LNCAP (cell line): Measurements from ENCODE around the gene AGRP.

Experiments
- TF ChIP-seq, protein P1 (sequence below): fragments of 450-650 bp; IDR thresholded peaks from 2 replicates; pipeline ENCODE4 v1.5.1; 2017; ENCODE audit warnings: mild to moderate bottlenecking

The AGRP gene

DNA sequence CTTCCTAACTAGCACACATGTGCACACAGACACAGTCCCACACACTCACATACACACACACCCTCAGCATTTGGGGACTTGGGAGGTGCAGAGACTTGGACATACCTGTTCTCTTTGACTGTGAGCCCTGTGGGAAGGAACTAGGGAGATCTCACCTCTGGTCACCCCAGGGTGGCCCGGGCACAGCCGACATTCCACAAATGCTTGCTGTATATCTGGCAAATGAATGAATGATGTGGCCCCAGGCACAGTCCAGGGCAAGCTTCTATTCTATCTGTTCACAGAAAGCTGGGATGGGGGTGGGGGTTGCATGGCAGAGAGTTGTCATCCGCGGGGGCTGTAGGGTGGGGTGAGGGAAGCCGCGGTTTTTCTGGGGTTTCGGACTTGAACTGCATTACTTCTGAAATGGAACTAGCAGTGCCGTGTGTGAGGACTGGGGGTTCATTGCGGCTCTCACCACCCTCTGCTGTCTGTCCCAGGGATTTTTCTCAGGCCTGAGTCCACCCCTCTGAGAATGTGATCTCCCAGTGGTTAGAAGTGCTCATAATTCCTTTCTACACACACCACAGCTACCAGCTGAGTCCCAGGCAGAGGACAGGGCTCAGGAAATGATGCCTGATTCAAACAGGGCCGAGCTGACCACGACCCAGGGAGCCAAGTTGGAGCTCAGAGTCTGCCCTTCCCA lies 42.0 kb upstream of the AGRP start:
- TF ChIP-seq, protein P1, sequence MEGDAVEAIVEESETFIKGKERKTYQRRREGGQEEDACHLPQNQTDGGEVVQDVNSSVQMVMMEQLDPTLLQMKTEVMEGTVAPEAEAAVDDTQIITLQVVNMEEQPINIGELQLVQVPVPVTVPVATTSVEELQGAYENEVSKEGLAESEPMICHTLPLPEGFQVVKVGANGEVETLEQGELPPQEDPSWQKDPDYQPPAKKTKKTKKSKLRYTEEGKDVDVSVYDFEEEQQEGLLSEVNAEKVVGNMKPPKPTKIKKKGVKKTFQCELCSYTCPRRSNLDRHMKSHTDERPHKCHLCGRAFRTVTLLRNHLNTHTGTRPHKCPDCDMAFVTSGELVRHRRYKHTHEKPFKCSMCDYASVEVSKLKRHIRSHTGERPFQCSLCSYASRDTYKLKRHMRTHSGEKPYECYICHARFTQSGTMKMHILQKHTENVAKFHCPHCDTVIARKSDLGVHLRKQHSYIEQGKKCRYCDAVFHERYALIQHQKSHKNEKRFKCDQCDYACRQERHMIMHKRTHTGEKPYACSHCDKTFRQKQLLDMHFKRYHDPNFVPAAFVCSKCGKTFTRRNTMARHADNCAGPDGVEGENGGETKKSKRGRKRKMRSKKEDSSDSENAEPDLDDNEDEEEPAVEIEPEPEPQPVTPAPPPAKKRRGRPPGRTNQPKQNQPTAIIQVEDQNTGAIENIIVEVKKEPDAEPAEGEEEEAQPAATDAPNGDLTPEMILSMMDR, result no peak

DNA sequence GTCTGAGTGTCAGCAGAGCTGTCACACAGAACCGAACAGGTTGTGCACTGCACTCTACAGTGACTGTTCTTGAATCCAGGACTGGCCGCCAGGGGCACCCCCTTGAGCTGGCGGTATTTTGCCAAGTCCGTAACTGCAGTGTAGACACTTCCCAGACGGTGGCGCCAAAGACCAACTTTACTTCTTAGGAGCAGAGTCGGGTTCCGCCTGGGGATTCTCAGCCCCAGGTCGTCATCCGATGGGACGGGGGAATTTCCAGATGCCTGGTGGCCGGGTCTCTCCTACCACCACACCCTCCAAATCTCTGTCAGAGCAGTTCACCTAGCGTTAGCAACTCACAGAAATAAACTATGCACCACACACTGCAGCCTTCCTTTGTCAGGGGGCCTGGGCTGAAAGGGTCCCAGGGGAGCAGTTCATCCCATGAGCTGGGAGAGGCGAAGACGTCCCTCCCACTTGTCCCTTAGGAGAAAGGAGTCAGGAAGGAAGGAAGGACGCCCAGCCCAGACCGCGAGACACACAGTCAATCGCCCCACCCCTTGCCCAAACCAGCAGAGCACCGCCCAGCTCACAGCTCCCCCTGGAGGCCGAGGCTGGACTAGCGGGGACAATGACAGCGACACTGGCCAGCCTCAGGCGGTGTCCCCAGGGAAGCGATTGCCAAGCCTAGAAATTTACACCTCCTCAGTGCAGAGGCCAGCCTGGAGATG lies 37.9 kb upstream of the AGRP start:
- TF ChIP-seq, protein P1, result peak; percentile 88

DNA sequence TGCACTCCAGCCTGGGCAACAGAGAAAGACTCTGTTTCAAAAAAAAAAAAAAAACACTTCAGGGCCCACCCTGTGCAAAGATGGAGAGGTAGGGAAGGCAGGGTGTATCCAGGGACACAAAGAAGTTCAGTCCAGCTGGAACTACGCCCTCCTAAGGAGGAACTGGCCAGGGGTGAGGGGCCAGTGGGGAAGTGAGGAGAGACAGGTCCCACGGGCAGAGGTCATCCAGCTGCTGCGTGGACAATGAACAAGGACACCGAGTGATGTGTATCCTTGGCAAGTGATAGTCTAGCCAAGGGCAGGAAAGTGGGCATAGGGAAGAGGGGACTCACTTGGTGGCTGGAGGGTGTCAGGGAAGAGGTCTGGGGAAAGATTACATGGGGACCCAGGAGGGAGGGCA lies 35.9 kb upstream of the AGRP start:
- TF ChIP-seq, protein P1, result no peak

DNA sequence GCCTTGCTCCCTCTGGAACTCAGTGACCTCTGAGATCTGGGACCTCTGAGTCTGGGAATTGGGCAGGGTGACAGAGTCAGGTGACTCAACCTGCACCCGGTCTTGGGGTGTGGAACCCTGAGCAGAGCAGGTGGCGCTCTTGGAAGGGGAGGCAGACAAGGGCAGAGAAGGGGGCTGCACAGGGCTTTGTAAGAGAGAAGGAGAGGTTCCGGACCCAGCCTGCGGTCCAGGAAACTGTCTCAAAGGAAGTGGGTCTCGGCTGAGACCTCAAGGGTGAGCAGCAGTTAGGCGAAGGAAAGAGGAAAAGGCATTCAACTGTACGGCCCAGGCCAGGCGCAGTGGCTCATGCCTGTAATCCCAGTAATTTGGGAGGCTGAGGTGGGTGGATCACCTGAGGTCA lies 35.3 kb upstream of the AGRP start:
- TF ChIP-seq, protein P1, result no peak

DNA sequence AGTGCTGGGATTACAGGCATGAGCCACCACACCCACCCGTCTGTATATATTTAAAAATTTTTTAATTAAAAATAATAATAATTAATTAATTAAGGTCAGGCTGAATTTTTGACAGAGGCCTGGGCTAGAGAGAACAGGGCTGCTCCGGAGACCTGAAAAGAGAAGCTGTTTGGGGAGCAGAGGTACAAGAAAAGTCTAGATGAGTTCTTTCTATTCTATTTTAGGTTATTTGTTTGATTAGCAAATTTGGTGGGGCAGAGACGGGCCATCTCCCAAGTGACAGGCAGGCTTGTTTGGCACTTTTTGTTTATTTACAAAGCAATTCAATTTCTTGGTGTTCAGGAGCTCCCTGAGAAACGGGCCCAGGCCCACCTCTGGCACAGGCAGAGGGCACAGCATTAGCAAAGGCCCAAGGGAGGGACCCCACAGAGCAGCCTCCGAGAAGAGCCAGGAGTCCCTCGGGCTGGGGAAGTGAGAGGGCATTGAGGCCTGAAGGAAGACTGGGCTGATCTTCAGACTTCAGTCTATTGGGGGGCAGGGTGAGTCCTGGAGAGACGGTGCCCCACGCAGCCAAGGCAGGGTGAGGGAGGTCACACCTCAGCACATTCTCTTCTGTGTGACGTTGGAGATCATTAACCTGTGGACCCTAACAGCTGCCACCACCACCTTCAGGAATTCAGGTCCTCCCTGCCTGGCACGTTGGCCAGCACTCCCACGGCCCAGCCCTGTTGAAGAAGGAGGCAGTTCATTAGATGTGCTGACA lies 34.5 kb upstream of the AGRP start:
- TF ChIP-seq, protein P1, result no peak

DNA sequence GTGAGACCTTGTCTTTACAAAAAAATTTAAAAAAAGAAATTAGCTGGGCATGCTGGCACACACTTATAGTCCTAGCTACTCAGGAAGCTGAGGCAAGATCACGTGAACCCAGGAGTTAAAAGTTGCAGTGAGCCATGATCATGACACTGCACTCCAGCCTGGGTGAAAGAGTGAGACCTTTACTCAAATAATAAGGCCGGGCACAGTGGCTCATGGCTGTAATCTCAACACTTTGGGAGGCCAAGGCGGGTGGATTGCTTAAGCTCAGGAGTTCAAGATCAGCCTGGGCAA lies 33.8 kb upstream of the AGRP start:
- TF ChIP-seq, protein P1, result no peak

DNA sequence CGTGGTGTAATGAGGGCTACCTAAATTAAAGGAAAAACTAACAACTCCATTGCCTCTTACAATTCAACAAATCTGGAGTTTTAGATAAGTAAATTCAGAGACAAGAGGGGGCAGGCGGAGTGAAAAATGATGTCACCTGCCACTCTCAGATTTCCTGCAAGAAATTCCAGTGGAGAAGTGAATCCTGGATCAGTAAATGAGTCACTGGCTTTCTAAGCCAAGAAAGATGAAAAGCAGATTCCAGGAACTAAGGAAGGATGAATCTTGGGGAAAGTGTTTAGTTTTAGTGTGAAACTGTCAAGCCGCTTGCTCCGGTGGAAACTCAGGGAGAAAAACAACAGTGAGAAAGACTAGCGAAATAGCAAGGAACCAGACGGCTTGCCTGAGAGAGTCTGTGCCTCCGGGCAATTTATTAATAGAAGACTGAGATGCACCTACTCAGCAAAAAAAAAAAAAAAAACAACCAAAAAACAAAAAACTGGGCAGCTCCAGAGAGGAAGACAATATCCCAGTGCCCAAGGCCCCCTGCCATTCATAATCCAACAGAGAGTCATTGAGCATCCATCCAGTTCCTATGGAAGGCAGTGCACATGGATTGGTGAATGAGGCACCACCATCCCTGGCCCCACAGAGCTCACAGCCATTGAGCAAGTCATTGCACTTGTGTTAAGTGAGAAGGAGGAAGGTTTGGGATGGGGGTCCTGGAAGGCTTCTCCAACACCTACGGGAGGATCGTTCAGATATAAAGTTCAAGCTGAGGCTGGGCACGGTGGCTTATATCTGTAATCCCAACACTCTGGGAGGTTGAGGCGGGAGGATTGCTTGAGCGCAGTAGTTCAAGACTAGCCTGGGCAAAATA lies 33.2 kb upstream of the AGRP start:
- TF ChIP-seq, protein P1, result no peak
